Spleen (tissue), 7 donors: ENCODE measurements around the gene GRAP2.

Experiments used
- CTCF ChIP-seq, 11 experiments: fragments of 200-600 bp in 7 of 11; fragments of 450-650 bp in 4 of 11; sonication (generic) in 4 of 11; IDR thresholded peaks in 8 of 11; conservative IDR thresholded peaks in 3 of 11; 1 replicate in 7 of 11; 2 replicates in 4 of 11; pipeline versions ENCODE4 v1.4.0 to v1.8.0; 2016 to 2021; ENCODE audit warnings: antibody characterized with exemption in 11 of 11, inconsistent platforms in 4 of 11, mild to moderate bottlenecking in 1 of 11
- POLR2A ChIP-seq, 3 donors: fragments of 450-650 bp; IDR thresholded peaks; one replicate each; pipeline ENCODE4 v1.5.1; 2017; ENCODE audit warnings: antibody characterized with exemption in 3 of 3, mild to moderate bottlenecking in 1 of 3
- POLR2AphosphoS5 ChIP-seq, 3 donors: sonication (generic); formaldehyde crosslinking; IDR thresholded peaks; one replicate each; pipeline ENCODE4 v1.5.1; 2017; ENCODE audit warnings: antibody characterized with exemption in 3 of 3
- donor health status: DM: no; HTN: no; CAD: no; lungs with moderate emphysema.
- donor health status: DM: no; HTN: no; CAD: no.
- donor health status: DM: no; HTN: no; CAD: no.

DNA sequence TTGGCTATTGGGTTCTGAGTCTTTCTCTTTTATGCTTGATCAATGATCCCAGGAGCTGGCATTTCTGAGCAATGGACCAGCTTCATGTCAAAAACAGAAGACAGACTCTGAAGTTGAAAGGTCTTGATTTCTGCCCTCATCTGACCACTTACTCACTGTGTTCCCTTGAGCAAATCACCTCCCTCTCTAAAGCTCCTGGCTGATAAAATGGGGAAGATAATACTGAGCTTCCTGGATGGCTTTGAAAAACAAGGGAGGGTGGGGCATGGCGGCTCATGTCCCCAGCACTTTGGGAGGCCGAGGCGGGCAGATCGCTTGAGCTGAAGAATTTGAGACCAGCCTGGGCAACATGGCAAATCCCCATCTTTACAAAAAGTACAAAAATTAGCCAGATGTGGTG lies 100.2 kb downstream of the GRAP2 start:
- TF ChIP-seq CTCF (IDR thresholded peaks at IDR 0.05 in 8 of 11, conservative IDR thresholded peaks at IDR 0.05 in 3 of 11) (no peak), POLR2AphosphoS5 (IDR thresholded peaks at IDR 0.05) (no peak), POLR2A (IDR thresholded peaks at IDR 0.05) (no peak)
